ENCODE results near the gene CYP27B1. TPM values are rescaled to one million over a fixed set of nuclear protein-coding genes. Genes with fewer than 3 reads are reported as not detected.

The CYP27B1 gene
- total RNA-seq, 1 experiment from 2014 or later = 1.8 TPM

- H3K4me3 Mint-ChIP-seq (ENCODE audit: low read depth, unreplicated experiment) = no peak overlapping the region
- peaks cover 17% of the 10 kb centered on the region for H3K4me1 Mint-ChIP-seq (ENCODE audit: low read depth, unreplicated experiment)
- BruUV-seq (replicated peaks) = no TSS peak
- H3K27me3 Mint-ChIP-seq (ENCODE audit: unreplicated experiment) = no peaks in the 10 kb centered on the region
- intact Hi-C loops (cut with micrococcal nuclease; ENCODE audit: unreplicated experiment) = no loop called here
- peaks cover 18% of the 10 kb centered on the region for H3K36me3 Mint-ChIP-seq (ENCODE audit: insufficient read depth, unreplicated experiment)
- CTCF ChIA-PET = interaction anchor here (0.7 kb wide), 1 partner anchor 216 kb away, joined by 3 read pairs; no protein-coding TSS in a partner anchor
- TF ChIP-seq, protein P1, sequence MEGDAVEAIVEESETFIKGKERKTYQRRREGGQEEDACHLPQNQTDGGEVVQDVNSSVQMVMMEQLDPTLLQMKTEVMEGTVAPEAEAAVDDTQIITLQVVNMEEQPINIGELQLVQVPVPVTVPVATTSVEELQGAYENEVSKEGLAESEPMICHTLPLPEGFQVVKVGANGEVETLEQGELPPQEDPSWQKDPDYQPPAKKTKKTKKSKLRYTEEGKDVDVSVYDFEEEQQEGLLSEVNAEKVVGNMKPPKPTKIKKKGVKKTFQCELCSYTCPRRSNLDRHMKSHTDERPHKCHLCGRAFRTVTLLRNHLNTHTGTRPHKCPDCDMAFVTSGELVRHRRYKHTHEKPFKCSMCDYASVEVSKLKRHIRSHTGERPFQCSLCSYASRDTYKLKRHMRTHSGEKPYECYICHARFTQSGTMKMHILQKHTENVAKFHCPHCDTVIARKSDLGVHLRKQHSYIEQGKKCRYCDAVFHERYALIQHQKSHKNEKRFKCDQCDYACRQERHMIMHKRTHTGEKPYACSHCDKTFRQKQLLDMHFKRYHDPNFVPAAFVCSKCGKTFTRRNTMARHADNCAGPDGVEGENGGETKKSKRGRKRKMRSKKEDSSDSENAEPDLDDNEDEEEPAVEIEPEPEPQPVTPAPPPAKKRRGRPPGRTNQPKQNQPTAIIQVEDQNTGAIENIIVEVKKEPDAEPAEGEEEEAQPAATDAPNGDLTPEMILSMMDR (IDR thresholded peaks at IDR 0.05; ENCODE audit: unreplicated experiment) = no peak
- DNase-seq = no peak
- H3K9me3 Mint-ChIP-seq (ENCODE audit: low read depth, unreplicated experiment) = no peaks in the 10 kb centered on the region
- no peak overlapping the region for H3K27ac Mint-ChIP-seq (ENCODE audit: unreplicated experiment)
Measured at GRCh38 chr12:57813971-57814772, 47.3 kb upstream of the CYP27B1 start.

GRCh38 chr12:57813111-57813970, 46.5 kb upstream of the CYP27B1 start:
- TF ChIP-seq, protein P1 (IDR thresholded peaks at IDR 0.05; ENCODE audit: unreplicated experiment) = no peak
- no peaks in the 10 kb centered on the region for H3K27me3 Mint-ChIP-seq (ENCODE audit: unreplicated experiment)
- CTCF ChIA-PET = no interaction called here
- no TSS peak for BruUV-seq (replicated peaks)
- no peak overlapping the region for H3K4me3 Mint-ChIP-seq (ENCODE audit: low read depth, unreplicated experiment)
- no peak overlapping the region for H3K27ac Mint-ChIP-seq (ENCODE audit: unreplicated experiment)
- intact Hi-C loops (cut with micrococcal nuclease; ENCODE audit: unreplicated experiment) = no loop called here
- H3K36me3 Mint-ChIP-seq (ENCODE audit: insufficient read depth, unreplicated experiment) = peaks cover 10% of the 10 kb centered on the region
- no peak for DNase-seq
- no peaks in the 10 kb centered on the region for H3K9me3 Mint-ChIP-seq (ENCODE audit: low read depth, unreplicated experiment)
- peaks cover 9% of the 10 kb centered on the region for H3K4me1 Mint-ChIP-seq (ENCODE audit: low read depth, unreplicated experiment)

DNA sequence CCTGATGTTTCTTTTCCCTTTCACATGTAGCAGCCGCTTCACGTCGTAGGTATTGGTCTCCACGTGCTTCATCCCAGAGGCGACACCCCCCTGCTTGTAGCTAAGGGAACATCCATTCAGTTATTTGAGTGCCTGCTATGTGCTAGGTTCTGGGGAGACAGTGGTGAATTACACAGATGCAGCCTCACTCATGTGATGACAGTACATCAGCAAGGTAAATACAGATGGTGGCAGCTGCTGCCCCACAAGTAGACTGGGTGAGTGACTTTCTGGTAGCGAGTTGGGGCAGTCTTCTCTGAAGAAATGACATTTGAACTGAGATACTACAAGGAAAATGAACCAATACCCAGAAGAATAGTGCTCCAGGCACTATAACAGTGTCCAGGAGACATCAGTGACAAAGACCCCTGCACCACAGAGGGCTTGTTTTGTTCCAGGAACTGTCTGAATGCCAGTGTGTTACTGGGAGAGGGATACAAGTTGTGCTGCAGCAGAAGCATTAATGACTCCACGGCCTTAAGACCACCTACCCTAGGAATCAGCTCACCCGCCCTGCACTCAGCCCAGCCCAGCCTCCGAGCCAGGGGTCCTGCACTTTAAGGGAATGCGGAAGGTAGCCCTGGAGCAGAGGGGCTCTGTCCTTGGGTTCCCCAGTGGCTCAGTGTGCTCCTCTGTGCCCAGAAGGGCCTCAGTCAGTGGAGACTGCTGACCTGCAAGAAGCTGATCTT, 44.3 kb upstream of the CYP27B1 start:
- CTCF ChIA-PET = interaction anchor here (0.6 kb wide), 1 partner anchor 36 kb away, joined by 3 read pairs; no protein-coding TSS in a partner anchor

More for the DNA sequence above, 44.3 kb upstream of the CYP27B1 start:
- H3K9me3 Mint-ChIP-seq (ENCODE audit: low read depth, unreplicated experiment) = no peaks in the 10 kb centered on the region
- intact Hi-C loops (cut with micrococcal nuclease; ENCODE audit: unreplicated experiment) = no loop called here
- DNase-seq = no peak
- no peak overlapping the region for H3K4me3 Mint-ChIP-seq (ENCODE audit: low read depth, unreplicated experiment)
- H3K27me3 Mint-ChIP-seq (ENCODE audit: unreplicated experiment) = no peaks in the 10 kb centered on the region
- peaks cover 15% of the 10 kb centered on the region for H3K36me3 Mint-ChIP-seq (ENCODE audit: insufficient read depth, unreplicated experiment)
- peaks cover 9% of the 10 kb centered on the region for H3K4me1 Mint-ChIP-seq (ENCODE audit: low read depth, unreplicated experiment)
- H3K27ac Mint-ChIP-seq (ENCODE audit: unreplicated experiment) = no peak overlapping the region
- BruUV-seq (replicated peaks) = no TSS peak
- TF ChIP-seq, protein P1 (IDR thresholded peaks at IDR 0.05; ENCODE audit: unreplicated experiment) = no peak

Measured in Calu3 (cell line).